Measurements from ENCODE around the gene RBP3. TPM values are rescaled to one million over a fixed set of nuclear protein-coding genes. Genes with fewer than 3 reads are reported as not detected.

Gene RBP3
- total RNA-seq, 1 donor from 2014 or later = not detected

DNA sequence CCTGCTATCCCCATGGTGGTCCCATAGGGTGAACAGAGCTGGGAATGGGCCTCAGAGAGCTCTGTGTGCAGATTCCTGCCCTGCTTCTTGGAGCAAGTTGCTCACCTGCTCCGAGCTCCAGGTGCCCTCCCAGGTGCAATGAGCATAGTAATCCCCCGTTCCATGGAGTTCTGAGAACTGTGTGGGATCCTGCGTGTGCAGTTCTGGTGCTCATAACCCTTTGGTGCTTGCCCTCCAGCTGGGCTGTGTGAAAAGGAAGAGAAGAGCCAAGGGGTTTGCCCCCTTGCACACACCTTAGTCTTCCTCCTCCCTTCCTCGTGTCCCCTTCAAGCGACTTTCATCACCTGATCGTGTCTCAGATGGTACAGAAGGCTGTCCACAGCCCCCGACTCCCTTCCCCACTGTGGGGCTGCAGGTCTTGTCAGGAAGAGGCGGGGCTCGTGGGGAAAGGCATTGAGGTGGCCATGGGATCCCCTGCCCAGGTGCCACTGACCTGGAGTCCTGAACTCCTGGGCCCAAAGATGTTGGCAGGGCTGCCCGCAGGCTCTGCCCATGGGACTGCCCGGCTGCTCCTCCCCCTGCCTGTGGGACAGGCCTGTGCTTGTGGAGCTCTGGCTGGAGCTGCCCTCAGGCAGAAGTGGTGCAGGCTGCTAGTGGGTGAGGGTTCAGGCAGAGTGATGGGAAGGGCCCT is 57.8 kb downstream of the RBP3 start:
- TF ChIP-seq CTCF (conservative IDR thresholded peaks at IDR 0.05) = no peak
- Mint-ChIP-seq H3K27ac (ENCODE audit: unreplicated experiment) (no peak overlapping the region), H3K4me1 (peaks cover 17% of the 10 kb centered on the region), H3K36me3 (ENCODE audit: low read depth) (no peaks in the 10 kb centered on the region), H3K27me3 (ENCODE audit: low read depth) (no peaks in the 10 kb centered on the region), H3K9me3 (no peaks in the 10 kb centered on the region), H3K4me3 (no peak overlapping the region)
- DNase-seq (ENCODE audit: low read depth, low spot score) = no peak

- Mint-ChIP-seq H3K4me1 (peaks cover 16% of the 10 kb centered on the region), H3K4me3 (no peak overlapping the region), H3K36me3 (ENCODE audit: low read depth) (no peaks in the 10 kb centered on the region), H3K27ac (ENCODE audit: unreplicated experiment) (no peak overlapping the region), H3K27me3 (ENCODE audit: low read depth) (no peaks in the 10 kb centered on the region), H3K9me3 (no peaks in the 10 kb centered on the region)
- DNase-seq (ENCODE audit: low read depth, low spot score) = no peak
- TF ChIP-seq CTCF (conservative IDR thresholded peaks at IDR 0.05) = no peak
These were observed 58.3 kb downstream of the RBP3 start for GRCh38 chr10:47406548-47406869.

GRCh38 chr10:47406870-47407691 is 58.9 kb downstream of the RBP3 start:
- no peak for DNase-seq (ENCODE audit: low read depth, low spot score)

More at GRCh38 chr10:47406870-47407691, 58.9 kb downstream of the RBP3 start:
- H3K36me3 Mint-ChIP-seq (ENCODE audit: low read depth) = no peaks in the 10 kb centered on the region
- no peak overlapping the region for H3K27ac Mint-ChIP-seq (ENCODE audit: unreplicated experiment)
- no peak for TF ChIP-seq CTCF (conservative IDR thresholded peaks at IDR 0.05)
- no peak overlapping the region for H3K4me3 Mint-ChIP-seq
- no peaks in the 10 kb centered on the region for H3K27me3 Mint-ChIP-seq (ENCODE audit: low read depth)
- H3K9me3 Mint-ChIP-seq = no peaks in the 10 kb centered on the region
- peaks cover 14% of the 10 kb centered on the region for H3K4me1 Mint-ChIP-seq

Other genes starting within 250 kb of the RBP3 start
- gene GDF10, start 48.2 kb upstream of the RBP3 start, total RNA-seq = 2.9 and 3.2 TPM in 2 replicates
- not detected in 2 replicates for gene GDF2, start 25.9 kb upstream of the RBP3 start, total RNA-seq
- gene ZNF488, start 35.9 kb downstream of the RBP3 start, total RNA-seq = 2.9 and 3.2 TPM in 2 replicates
- gene ANXA8, start 135.8 kb downstream of the RBP3 start, total RNA-seq = not detected in 2 replicates
- not detected in 2 replicates for gene FAM25G, start 143.3 kb downstream of the RBP3 start, total RNA-seq
- 12.2 and 12.8 TPM in 2 replicates for gene AGAP9, start 175.3 kb downstream of the RBP3 start, total RNA-seq